NCI-H1694 (cell line): ENCODE data around the gene GABRR3.

Experiments used
- DNase-seq: peaks from one replicate; lab custom pipeline; 2025; lab: John Stamatoyannopoulos, UW

The GABRR3 gene

DNA sequence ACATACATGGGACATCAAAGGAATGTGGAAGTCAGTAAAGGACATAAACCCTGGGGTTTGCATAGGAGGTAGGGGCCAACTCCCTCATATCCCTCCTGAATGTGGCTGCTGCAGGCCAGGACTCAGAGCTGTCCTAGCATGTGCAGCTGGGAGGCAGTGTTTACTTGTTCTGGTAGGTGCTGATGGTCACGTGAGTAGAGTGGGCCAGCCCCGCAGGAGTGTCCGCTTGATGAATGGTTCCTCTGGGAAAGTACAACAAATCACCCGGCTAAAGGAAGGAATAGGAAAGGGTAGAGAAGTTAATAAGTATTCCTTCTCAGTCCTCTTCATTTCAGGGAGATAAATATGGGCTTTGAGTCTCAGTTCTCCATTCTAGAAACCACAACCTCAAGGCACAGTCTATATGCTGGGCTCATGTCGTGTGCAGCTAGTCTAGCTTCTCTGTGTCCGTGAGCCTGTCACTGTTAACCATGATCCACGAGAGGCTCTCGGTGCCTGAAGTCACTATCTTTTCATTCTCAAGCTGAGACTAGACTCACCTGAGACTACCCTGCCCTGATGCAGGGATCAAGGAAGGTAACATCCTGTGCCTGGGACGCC is 80.8 kb downstream of the GABRR3 start:
- no peak for DNase-seq

DNA sequence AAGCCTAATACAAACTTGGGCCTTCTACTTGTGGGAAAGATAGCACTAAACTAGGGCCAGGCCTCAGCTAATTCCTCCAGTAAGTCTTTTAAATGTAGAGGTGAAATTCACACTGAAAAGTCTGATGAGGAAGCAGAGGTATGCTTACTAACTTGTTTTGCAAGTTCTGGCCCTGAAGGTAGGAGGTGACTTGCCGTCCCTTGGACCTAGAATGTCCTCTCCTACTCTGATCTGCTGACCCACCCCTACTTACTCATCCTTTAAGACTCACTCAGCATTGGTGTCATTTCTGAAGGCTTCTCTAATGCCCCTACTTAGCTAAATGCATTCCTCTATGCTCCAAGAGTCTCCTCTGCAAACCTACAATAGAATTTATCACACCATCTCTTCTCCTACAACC is 82.2 kb downstream of the GABRR3 start:
- DNase-seq: no peak

- DNase-seq: no peak
Measured at GRCh38 chr3:97952280-97952679, 82.8 kb downstream of the GABRR3 start.

- no peak for DNase-seq
Measured at GRCh38 chr3:97950360-97950759, 84.8 kb downstream of the GABRR3 start.

- DNase-seq: no peak
Measured at GRCh38 chr3:97949743-97950142, 85.4 kb downstream of the GABRR3 start.

GRCh38 chr3:97949110-97949485 is 86.0 kb downstream of the GABRR3 start:
- peak; percentile 54 for DNase-seq

DNA sequence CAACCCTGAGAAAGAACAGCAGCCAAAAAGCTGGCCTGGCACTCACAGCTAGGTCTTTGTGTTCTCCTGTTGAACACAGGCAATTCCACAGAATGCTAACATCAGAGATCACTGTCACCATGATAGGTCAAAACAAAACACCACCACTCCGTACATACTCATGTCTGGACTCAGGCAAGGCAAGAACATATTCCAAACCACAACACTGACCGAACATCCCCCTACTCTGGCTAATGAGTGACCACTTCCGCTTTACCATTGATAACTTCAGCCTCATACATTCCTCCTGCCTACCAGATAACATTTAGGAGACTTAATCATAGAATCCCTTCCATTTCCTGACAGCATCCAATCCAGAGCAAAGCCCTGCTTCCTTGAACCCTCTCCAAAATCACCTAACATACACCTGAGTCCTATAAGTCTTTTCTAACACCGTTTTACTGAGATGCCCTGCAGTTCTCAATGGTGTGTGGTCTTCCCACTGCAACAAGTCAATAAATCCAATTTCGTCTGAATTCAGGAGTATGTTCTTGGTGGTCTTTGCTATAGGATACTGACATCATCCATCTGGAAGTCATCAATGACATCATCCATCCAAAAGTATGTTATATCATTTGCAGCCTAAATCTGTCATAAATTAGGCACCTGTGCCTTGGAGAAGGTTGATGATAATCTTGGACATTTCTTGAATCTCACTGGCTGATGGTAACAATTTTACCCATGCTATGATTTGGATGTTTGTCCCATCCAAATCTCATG is 86.6 kb downstream of the GABRR3 start:
- DNase-seq: no peak

DNA sequence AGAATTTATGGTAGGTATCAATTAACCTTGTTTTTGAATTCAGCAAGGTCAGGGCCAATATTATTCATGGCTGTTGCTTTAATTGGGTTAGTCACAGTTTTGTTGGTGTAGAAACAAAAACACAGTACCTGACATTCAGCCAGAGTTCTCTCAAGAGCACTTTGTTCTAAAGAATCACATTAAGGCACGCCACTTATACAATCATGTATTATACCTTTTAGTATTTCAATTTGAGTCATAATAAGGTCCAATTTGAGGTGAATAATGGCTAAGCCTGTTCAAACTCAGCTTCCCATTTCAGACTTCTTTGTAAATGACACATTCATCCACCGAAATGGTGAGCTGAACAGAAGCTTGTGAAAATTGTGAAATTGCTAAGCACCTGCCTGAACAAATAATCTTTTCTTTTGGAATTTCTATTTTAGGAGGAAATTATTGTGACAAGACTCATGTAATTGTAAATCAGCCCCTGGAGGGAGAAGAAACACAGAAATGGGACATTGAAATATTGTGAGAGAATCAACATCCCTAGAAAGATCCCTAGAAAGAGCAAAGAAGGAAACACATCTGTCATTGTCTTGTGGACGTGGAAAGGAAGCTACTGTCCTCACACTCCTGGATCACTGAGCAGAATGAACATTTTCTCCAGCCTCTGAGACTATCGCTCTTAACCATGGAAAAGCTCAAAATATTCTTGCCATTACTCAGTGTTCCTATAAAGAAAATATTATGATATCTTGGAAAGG is 92.1 kb downstream of the GABRR3 start:
- no peak for DNase-seq

- DNase-seq: no peak
Measured at GRCh38 chr3:97940034-97940433, 95.1 kb downstream of the GABRR3 start.

DNA sequence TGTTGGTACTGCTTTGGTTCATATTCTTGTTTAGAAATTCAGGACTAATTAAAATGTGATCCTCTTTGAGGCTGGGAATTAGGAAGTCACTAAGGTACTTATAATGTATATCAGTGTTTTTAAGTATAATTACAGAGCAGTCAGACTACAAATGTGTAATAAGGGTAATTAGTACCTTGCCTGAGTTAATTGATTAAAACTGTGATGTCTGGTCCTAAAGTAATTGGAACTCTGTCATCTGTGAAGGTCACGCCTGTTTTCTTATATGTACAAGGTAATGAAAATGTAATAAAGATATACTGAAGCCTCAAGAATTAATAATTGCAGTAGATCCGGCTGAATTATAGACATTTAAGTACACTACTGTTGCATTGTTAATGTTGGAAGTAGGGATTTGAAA is 95.7 kb downstream of the GABRR3 start:
- DNase-seq: no peak

GRCh38 chr3:97938444-97938843 is 96.7 kb downstream of the GABRR3 start:
- DNase-seq: no peak

DNA sequence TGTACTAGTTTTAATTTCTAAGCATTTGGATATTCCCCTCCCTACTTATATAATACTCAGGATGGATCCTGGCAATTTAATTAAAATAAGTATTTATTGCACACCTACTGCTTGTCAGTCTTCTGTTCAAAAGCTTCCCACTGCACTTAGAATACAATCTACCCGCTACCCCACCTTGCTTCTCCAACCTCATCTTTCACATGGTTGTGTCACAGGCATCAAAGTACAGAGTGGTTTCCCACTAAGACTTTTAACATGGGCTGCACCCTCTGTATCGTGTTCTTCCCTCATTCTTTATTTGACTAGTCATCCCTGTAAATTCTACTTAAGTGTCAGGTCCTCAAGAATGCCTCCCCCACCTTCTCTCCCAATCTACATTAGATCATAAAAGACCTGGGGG is 97.9 kb downstream of the GABRR3 start:
- no peak for DNase-seq

DNA sequence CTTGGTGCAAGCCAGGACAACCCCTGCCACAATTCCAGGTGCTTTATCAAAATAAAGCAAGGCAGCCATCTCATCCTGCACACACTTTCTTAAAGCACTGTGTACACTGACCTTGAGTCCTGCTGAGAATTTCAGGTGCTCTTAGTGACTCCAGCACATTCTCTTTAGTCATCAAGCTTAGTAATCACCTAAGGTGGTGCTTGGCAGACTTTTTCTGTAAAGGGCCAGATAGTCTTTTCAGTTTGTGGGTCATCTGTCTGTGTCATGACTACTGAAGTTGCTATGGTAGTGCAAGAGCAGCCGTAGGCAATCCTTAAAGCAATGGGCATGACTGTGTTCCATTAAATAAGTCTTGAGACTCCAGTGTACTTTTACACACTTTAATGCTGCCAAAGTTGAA is 99.3 kb downstream of the GABRR3 start:
- DNase-seq: no peak
